Measurements from ENCODE around the gene ARPP19.
A peak's percentile ranks its signal among the peaks of the same experiment; 100 is the strongest.
"Not testable (repeated sequence)": the region's sequence is repeated elsewhere in the genome, so short reads cannot be mapped to it uniquely, and the experiment has no call there.

Gene ARPP19, protein sequence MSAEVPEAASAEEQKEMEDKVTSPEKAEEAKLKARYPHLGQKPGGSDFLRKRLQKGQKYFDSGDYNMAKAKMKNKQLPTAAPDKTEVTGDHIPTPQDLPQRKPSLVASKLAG

DNA sequence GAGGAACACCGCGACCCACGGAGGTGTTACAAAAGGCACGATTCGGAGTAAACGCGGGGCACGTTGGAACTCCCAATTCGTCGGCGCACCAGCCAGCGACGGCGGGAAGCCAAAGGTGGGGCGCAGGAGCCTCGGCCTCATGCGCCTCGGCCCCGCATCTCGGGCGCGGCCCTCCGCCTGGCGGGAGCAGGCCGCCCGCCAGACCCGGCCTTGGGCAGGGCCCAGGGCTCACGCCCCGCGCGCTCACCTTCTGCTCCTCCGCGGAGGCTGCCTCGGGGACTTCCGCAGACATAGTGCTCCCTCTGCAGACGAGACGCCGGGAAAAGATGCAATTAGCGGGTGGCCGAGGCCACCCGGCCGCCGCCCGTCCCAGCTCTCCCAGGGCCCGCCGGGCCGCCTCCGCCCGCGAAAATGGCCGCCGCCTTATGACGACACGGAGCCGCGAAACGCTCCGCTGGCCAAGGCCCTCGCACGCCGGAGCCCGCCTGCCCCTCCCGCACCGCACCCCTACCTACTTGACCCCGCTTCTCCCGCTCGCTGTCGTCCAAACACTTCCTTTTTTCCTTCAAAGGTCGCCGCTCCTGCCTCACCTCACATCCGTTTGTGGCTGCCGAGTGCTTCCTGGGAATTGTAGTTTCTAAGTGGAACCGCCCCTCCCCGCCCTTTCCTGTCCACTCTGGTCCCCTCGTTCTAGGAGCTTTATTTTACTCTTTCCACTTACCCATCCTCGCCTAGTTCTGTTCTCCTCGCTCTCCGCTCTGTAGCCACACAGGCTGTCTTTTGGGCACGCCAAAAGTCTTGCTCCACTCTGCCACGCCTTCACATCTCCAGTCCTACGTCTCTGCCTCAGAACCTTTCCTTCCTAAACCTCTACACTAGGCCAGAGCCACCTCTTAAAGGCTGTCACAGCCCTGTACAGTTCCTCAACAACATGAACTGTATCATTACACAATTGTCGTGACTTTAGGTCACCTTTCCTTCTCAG is at the start of gene ARPP19:
TSS of gene ARPP19 (minus strand) at position 430 of the 985 bp plus-strand sequence. CDS start at position 292, 138 bp downstream.
- H3K36me3 ChIP-seq (ENCODE audit: insufficient read depth, low read length), result no peaks in the 10 kb centered on the region
- peak within 1 kb of the TSS; percentile 85 to 89 for H3K4me3 ChIP-seq (ENCODE audit: low read depth in 1 of 2, low read length in 2 of 2)
- peak within 1 kb of the TSS; percentile 96 for H3K27ac ChIP-seq (ENCODE audit: low read depth, low read length)
- no peaks in the 10 kb centered on the region for H3K9me3 ChIP-seq (ENCODE audit: low read length)
- H3K4me1 ChIP-seq (ENCODE audit: insufficient read depth, low read length), result peaks cover 29% of the 10 kb centered on the region
- H3K27me3 ChIP-seq (ENCODE audit: control insufficient read depth in 1 of 2, insufficient read depth in 2 of 2, low read length in 2 of 2), result no peaks in the 10 kb centered on the region
- H3K9ac ChIP-seq (ENCODE audit: low read length), result peak within 1 kb of the TSS; percentile 92

DNA sequence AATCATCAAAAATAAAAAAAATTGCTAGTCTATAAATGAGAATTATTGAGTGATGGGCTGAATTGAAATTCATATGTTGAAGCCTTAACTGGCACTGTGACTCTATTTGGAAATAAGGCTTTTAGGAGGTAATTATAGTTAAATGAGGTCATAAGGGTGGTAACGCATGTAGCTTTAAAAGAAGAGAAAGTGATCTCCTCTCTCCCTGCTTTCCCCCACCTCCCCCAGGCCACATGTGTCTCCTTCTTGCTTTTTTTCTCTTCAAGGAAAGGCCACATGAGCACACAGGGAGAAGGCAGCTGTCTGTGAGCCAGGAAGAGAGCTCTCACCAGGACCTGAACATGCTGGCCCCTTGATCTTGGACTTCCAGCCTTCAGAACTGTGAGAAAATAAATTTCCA is 48.2 kb upstream of the ARPP19 start:
- Histone ChIP-seq H3K9me3 (ENCODE audit: low read length) (no peaks in the 10 kb centered on the region), H3K4me1 (ENCODE audit: insufficient read depth, low read length) (no peaks in the 10 kb centered on the region), H3K27ac (ENCODE audit: low read depth, low read length) (no peak overlapping the region), H3K36me3 (ENCODE audit: insufficient read depth, low read length) (peaks cover 29% of the 10 kb centered on the region), H3K9ac (ENCODE audit: low read length) (no peak overlapping the region), H3K4me3 (ENCODE audit: low read depth in 1 of 2, low read length in 2 of 2) (no peak overlapping the region), H3K27me3 (ENCODE audit: control insufficient read depth in 1 of 2, insufficient read depth in 2 of 2, low read length in 2 of 2) (no peaks in the 10 kb centered on the region)

DNA sequence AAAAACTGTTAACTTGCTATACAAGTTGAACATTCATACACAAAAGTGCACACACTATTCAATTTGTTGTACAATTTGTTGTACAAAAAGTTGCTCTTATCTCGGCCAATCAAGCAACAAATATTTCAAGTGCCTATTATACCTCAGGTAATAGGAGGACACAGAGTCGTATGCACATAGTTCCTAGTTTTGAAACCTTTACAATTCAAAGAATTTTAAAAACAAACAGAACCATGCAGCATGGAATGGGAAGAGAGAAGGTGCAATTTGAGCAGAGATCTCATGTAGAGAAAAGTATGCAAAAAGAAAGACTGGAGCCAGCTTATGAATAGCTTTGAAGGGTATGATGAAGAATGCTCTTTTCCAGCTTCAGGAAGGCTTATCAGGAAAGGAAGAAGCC is 46.5 kb upstream of the ARPP19 start:
- no peak overlapping the region for H3K27ac ChIP-seq (ENCODE audit: low read depth, low read length)
- no peaks in the 10 kb centered on the region for H3K4me1 ChIP-seq (ENCODE audit: insufficient read depth, low read length)
- peaks cover 33% of the 10 kb centered on the region for H3K36me3 ChIP-seq (ENCODE audit: insufficient read depth, low read length)
- H3K9me3 ChIP-seq (ENCODE audit: low read length), result no peaks in the 10 kb centered on the region
- no peak overlapping the region for H3K4me3 ChIP-seq (ENCODE audit: low read depth in 1 of 2, low read length in 2 of 2)
- H3K9ac ChIP-seq (ENCODE audit: low read length), result no peak overlapping the region
- H3K27me3 ChIP-seq (ENCODE audit: control insufficient read depth in 1 of 2, insufficient read depth in 2 of 2, low read length in 2 of 2), result no peaks in the 10 kb centered on the region

DNA sequence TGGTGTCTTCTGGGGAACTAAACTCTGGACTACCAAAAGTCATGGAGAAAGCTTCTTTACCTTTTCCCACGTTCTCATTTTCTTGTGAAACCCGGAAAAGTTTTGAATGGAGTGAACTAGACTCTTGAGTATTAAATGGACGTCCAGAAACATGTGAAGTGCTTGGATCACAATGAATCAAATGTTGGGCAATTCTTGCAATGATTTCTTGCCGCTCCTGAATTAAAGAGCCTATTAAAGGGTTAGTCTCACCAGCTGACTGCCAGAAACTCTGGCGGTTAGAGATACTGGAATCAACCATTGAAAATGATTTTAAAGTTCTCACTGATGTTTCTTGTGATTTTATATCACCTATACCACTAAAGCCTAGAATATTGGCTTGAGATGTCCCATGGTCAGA is 40.8 kb upstream of the ARPP19 start:
- Histone ChIP-seq H3K4me3 (ENCODE audit: low read depth in 1 of 2, low read length in 2 of 2) (no peak overlapping the region), H3K4me1 (ENCODE audit: insufficient read depth, low read length) (no peaks in the 10 kb centered on the region), H3K9ac (ENCODE audit: low read length) (no peak overlapping the region), H3K36me3 (ENCODE audit: insufficient read depth, low read length) (peaks cover 29% of the 10 kb centered on the region), H3K27me3 (ENCODE audit: control insufficient read depth in 1 of 2, insufficient read depth in 2 of 2, low read length in 2 of 2) (no peaks in the 10 kb centered on the region), H3K27ac (ENCODE audit: low read depth, low read length) (no peak overlapping the region), H3K9me3 (ENCODE audit: low read length) (no peaks in the 10 kb centered on the region)

DNA sequence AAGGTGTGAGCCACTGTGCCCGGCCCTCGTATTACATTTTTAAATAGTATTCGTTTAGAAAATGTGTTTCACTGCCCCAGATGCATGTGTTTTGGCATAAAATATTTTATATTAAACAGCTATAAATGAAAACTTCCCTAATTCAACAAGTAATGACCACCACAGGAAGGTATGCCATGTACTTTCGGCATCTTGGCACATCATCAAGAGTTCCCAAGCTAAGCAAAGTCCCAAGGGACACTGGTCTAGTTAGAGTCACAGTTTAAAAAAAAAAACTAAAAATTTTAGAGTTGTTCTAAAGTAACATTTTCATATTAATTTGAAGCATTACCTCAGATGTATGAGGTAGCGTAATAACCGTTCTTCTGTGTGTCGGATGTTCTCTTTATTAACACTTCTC is 15.6 kb upstream of the ARPP19 start:
- H3K4me3 ChIP-seq (ENCODE audit: low read depth in 1 of 2, low read length in 2 of 2), result no peak overlapping the region
- H3K9me3 ChIP-seq (ENCODE audit: low read length), result no peaks in the 10 kb centered on the region
- H3K27me3 ChIP-seq (ENCODE audit: control insufficient read depth in 1 of 2, insufficient read depth in 2 of 2, low read length in 2 of 2), result no peaks in the 10 kb centered on the region
- no peaks in the 10 kb centered on the region for H3K4me1 ChIP-seq (ENCODE audit: insufficient read depth, low read length)
- no peak overlapping the region for H3K9ac ChIP-seq (ENCODE audit: low read length)
- no peak overlapping the region for H3K27ac ChIP-seq (ENCODE audit: low read depth, low read length)
- peaks cover 28% of the 10 kb centered on the region for H3K36me3 ChIP-seq (ENCODE audit: insufficient read depth, low read length)

DNA sequence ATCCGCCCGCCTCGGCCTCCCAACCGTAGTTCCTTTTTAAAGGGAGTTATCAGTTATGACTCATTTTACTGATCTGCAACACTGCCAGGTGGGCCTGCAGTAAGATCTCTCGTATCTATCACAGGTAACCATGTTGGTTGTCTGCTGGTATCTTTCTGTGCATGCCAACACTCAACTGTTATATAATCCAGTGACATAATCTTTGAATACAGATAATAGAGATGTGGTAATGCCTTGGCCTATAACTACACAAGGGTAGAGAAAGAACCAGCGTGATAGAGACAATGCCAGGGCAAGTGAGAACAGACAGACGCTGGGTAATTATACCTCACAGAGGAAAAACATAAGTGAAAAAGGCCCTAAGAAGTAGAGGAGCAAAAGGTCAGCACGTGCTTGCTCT is 11.0 kb upstream of the ARPP19 start:
- H3K9ac ChIP-seq (ENCODE audit: low read length), result no peak overlapping the region
- no peaks in the 10 kb centered on the region for H3K4me1 ChIP-seq (ENCODE audit: insufficient read depth, low read length)
- no peak overlapping the region for H3K27ac ChIP-seq (ENCODE audit: low read depth, low read length)
- no peaks in the 10 kb centered on the region for H3K27me3 ChIP-seq (ENCODE audit: control insufficient read depth in 1 of 2, insufficient read depth in 2 of 2, low read length in 2 of 2)
- H3K36me3 ChIP-seq (ENCODE audit: insufficient read depth, low read length), result peaks cover 22% of the 10 kb centered on the region
- H3K4me3 ChIP-seq (ENCODE audit: low read depth in 1 of 2, low read length in 2 of 2), result no peak overlapping the region
- no peaks in the 10 kb centered on the region for H3K9me3 ChIP-seq (ENCODE audit: low read length)

DNA sequence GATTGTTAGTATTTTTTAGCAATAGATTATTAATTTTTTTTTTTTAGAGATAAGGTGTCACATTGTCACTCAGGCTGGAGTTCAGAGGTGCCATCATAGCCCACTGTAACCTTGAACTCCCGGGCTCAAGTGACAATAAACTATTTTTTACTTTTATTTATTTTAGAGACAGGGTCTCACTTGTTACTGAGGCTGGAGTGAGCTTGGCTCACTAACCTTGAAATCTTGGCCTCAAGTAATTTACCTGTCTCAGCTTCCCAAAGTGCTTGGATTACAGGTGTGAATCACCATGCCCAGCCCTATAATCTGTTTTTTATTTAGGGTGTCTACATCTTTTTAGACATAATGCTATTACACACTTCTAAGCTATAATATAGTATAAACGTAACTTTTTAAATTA is 7.9 kb upstream of the ARPP19 start:
- H3K9ac ChIP-seq (ENCODE audit: low read length), result no peak overlapping the region
- no peak overlapping the region for H3K27ac ChIP-seq (ENCODE audit: low read depth, low read length)
- no peaks in the 10 kb centered on the region for H3K4me1 ChIP-seq (ENCODE audit: insufficient read depth, low read length)
- H3K36me3 ChIP-seq (ENCODE audit: insufficient read depth, low read length), result peaks cover 3% of the 10 kb centered on the region
- H3K27me3 ChIP-seq (ENCODE audit: control insufficient read depth in 1 of 2, insufficient read depth in 2 of 2, low read length in 2 of 2), result no peaks in the 10 kb centered on the region
- no peaks in the 10 kb centered on the region for H3K9me3 ChIP-seq (ENCODE audit: low read length)
- no peak overlapping the region for H3K4me3 ChIP-seq (ENCODE audit: low read depth in 1 of 2, low read length in 2 of 2)

DNA sequence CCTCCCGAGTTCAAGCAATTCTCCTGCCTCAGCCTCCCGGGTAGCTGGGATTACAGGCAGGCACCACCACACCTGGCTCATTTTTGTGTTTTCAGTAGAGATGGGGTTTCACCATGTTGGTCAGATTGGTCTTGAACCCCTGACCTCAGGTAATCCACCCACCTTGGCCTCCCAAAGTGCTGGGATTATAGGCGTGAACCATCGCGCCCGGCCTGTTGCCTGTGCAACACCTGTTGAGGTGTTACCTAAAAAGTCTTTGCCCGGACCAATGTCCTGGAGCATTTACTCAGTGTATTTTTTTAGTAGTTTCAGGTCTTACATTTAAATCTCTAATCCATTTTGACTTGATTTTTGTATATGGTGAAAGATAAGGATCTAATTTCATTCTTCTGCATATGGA is 6.7 kb upstream of the ARPP19 start:
- not testable (repeated sequence) for H3K27me3 ChIP-seq (ENCODE audit: control insufficient read depth in 1 of 2, insufficient read depth in 2 of 2, low read length in 2 of 2); H3K36me3 ChIP-seq (ENCODE audit: insufficient read depth, low read length); H3K9ac ChIP-seq (ENCODE audit: low read length); H3K9me3 ChIP-seq (ENCODE audit: low read length); H3K4me1 ChIP-seq (ENCODE audit: insufficient read depth, low read length); H3K27ac ChIP-seq (ENCODE audit: low read depth, low read length); H3K4me3 ChIP-seq (ENCODE audit: low read depth in 1 of 2, low read length in 2 of 2)

DNA sequence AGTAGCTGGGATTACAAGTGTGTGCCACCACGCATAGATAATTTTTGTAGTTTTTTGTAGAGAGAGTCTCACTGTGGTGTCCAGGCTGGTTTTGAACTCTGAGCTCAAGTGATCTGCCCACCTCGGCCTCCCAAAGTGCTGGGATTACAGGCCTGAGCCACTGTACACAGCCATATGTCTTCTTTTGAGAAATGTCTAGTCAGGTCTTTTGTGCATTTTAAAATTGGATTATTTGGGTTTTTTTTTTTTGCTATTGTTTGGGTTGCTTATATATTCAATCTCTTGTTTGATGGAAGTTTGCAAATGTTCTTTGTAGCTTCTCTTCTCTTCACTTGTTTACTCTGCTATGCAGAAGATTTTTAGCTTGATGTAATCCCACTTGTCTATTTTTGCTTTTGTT is 6.2 kb upstream of the ARPP19 start:
- Histone ChIP-seq H3K9ac (ENCODE audit: low read length) (no peak overlapping the region), H3K4me3 (ENCODE audit: low read depth in 1 of 2, low read length in 2 of 2) (no peak overlapping the region), H3K27ac (ENCODE audit: low read depth, low read length) (no peak overlapping the region), H3K9me3 (ENCODE audit: low read length) (no peaks in the 10 kb centered on the region), H3K36me3 (ENCODE audit: insufficient read depth, low read length) (no peaks in the 10 kb centered on the region), H3K27me3 (ENCODE audit: control insufficient read depth in 1 of 2, insufficient read depth in 2 of 2, low read length in 2 of 2) (no peaks in the 10 kb centered on the region), H3K4me1 (ENCODE audit: insufficient read depth, low read length) (no peaks in the 10 kb centered on the region)

DNA sequence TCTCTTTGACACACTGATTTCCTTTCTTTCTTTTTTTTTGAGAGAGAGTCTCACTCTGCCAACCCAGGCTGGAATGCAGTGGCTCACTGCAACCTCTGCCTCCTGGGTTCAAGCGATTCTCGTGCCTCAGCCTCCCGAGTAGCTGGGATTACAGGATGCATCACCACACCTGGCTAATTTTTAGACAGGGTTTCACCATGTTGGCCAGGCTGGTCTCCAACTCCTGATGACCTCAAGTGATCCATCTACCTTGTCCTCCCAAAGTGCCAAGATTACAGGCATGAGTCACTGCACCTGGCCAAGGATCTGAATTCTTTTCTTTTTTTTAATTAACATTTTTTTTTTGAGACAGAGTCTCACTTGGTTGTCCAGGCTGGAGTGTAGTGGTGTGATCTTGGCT is 5.8 kb upstream of the ARPP19 start:
- not testable (repeated sequence) for H3K27me3 ChIP-seq (ENCODE audit: control insufficient read depth in 1 of 2, insufficient read depth in 2 of 2, low read length in 2 of 2); H3K9ac ChIP-seq (ENCODE audit: low read length); H3K36me3 ChIP-seq (ENCODE audit: insufficient read depth, low read length); H3K27ac ChIP-seq (ENCODE audit: low read depth, low read length); H3K4me1 ChIP-seq (ENCODE audit: insufficient read depth, low read length); H3K4me3 ChIP-seq (ENCODE audit: low read depth in 1 of 2, low read length in 2 of 2); H3K9me3 ChIP-seq (ENCODE audit: low read length)

DNA sequence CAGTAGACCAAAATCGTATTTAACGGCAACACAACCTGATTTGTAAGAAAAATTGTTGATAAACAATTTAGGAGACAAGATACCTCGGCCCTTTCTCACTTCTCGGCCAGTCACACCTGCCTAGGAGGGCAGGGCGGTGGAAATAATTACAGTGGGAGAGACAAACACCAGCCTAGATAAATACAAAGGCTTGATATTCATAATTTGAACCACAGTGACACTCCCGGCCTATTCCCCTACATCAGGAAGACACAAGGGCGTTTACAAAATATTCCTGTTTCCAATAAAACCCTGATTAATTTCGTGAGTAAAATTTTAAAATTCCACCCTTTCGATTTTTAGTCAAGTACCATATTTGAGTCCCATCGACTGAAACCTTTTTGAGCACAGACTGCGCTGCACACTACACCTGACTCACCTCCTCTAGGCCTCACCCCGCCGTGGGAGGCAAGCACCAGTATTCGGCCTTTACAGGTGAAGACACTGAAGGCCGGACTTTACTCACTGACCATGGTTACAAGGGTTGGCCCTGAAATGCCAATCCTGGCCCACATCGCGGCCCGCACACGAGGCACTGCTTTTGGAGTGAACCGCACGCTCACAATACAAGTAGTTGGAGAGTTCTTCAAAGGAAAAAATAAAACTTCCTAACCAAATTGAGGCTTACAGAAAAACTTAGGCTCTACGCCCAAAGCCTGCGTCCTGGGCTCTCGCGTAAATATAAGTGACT is 794 bp downstream of the ARPP19 start:
- Histone ChIP-seq H3K27me3 (ENCODE audit: control insufficient read depth in 1 of 2, insufficient read depth in 2 of 2, low read length in 2 of 2) (no peaks in the 10 kb centered on the region), H3K27ac (ENCODE audit: low read depth, low read length) (peak overlapping the region; percentile 96), H3K4me3 (ENCODE audit: low read depth in 1 of 2, low read length in 2 of 2) (peak overlapping the region; percentile 85 to 89), H3K9ac (ENCODE audit: low read length) (peak overlapping the region; percentile 92), H3K4me1 (ENCODE audit: insufficient read depth, low read length) (peaks cover 34% of the 10 kb centered on the region), H3K9me3 (ENCODE audit: low read length) (no peaks in the 10 kb centered on the region), H3K36me3 (ENCODE audit: insufficient read depth, low read length) (no peaks in the 10 kb centered on the region)

All from muscle layer of colon (tissue), 2 donors.